Bronchial epithelial cell (primary cell): ENCODE results near the gene CEBPE. TPM values are rescaled to one million over a fixed set of nuclear protein-coding genes. Genes with fewer than 3 reads are reported as not detected.
A peak's percentile ranks its signal among the peaks of the same experiment; 100 is the strongest.

Experiments
- DNase-seq: peaks from one replicate; pipeline ENCODE4 v3.0.0-alpha.2; 2010; ENCODE audit warnings: low read depth
- FAIRE-seq: peaks from 2 replicates; lab custom pipeline; 2011; peaks lifted over from hg19 to GRCh38; lab: Jason Lieb, UNC
- H3K27me3 ChIP-seq: 2 replicates; pipeline ENCODE4 v1.5.1; 2011; ENCODE audit warnings: low read length; ENCODE audit not compliant: control insufficient read depth, insufficient read depth
- H3K36me3 ChIP-seq: 2 replicates; pipeline ENCODE4 v1.5.1; 2011; ENCODE audit warnings: low read length; ENCODE audit not compliant: control insufficient read depth, insufficient read depth
- H3K4me3 ChIP-seq: 2 replicates; pipeline ENCODE4 v1.5.1; 2011; ENCODE audit warnings: mild to moderate bottlenecking, low read depth, low read length, control low read depth
- total RNA-seq: library from RNA; depleted of rRNA; stranded (reverse); fragments of >200 nt; gene quantifications from 2 replicates; pipeline ENCODE4 v1.2.1, GENCODE V29; 2014
- TF ChIP-seq, protein P1 (sequence below): IDR thresholded peaks from 2 replicates; pipeline ENCODE4 v1.5.1; 2011; ENCODE audit warnings: mild to moderate bottlenecking, moderate library complexity, low read length, control low read depth, inconsistent platforms; ENCODE audit not compliant: insufficient read depth, severe bottlenecking

The CEBPE gene
- total RNA-seq, 1 donor from 2014 or later, result not detected

DNA sequence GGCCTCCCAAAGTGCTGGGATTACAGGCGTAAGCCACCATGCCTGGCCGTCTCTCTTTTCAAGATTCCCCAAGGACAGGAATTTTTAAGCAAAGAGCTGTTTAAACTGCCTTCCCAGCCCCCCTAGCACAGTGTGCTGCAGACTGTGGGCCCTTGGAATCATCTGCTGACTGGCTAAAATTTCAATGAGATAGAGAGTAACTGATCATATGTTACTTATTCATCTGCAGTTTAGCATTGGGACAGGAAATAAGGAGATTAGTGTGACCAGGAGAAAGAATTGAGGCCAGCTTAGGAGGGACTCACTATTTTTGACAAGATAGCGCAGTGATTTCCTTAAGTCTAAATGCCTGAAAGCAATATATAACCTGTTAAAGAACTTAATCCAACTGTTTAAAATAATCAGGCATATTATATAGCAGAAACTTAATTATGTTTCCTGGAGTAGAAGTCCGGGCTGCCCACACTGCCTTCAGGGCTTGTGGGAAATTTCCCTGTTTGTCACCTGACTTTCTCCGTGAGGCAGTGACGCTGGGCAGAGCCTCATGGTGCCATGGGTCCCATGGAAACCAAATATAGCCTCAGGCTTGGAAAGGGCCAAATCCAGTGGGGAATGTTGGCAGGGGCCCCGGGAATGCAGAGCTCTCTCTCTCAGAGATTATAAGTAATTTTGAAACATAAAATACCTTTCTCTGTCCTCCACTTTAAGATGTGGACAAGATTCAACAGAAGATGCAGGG is 22.8 kb upstream of the CEBPE start:
- peak; percentile 55 for DNase-seq
- Histone ChIP-seq H3K36me3 (peaks cover 1% of the 10 kb centered on the region), H3K4me3 (no peak overlapping the region), H3K27me3 (no peaks in the 10 kb centered on the region)
- no peak for FAIRE-seq
- TF ChIP-seq, protein P1, sequence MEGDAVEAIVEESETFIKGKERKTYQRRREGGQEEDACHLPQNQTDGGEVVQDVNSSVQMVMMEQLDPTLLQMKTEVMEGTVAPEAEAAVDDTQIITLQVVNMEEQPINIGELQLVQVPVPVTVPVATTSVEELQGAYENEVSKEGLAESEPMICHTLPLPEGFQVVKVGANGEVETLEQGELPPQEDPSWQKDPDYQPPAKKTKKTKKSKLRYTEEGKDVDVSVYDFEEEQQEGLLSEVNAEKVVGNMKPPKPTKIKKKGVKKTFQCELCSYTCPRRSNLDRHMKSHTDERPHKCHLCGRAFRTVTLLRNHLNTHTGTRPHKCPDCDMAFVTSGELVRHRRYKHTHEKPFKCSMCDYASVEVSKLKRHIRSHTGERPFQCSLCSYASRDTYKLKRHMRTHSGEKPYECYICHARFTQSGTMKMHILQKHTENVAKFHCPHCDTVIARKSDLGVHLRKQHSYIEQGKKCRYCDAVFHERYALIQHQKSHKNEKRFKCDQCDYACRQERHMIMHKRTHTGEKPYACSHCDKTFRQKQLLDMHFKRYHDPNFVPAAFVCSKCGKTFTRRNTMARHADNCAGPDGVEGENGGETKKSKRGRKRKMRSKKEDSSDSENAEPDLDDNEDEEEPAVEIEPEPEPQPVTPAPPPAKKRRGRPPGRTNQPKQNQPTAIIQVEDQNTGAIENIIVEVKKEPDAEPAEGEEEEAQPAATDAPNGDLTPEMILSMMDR, result no peak

DNA sequence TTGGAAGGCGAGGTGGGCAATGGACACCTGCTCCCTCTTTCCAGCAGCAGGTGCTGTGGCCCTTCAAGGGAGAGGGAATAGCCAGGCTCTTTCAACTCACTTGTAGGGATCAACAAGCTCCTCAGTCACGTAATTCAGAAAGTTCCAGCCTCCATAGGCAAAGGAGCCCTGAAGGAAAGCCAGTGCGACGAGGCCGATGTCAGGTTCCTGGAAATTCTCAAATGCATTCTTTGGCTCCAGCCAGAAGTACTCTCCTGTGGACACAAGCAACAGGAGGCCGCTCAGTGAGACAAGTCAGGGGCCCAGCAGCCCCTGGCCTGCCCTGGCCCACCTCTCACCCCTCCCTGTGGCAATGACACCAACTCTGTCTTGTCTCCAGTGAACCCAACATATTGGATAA is 21.3 kb upstream of the CEBPE start:
- peaks cover 3% of the 10 kb centered on the region for H3K36me3 ChIP-seq
- DNase-seq, result no peak
- no peaks in the 10 kb centered on the region for H3K27me3 ChIP-seq
- no peak for FAIRE-seq
- H3K4me3 ChIP-seq, result no peak overlapping the region
- TF ChIP-seq, protein P1, result no peak

DNA sequence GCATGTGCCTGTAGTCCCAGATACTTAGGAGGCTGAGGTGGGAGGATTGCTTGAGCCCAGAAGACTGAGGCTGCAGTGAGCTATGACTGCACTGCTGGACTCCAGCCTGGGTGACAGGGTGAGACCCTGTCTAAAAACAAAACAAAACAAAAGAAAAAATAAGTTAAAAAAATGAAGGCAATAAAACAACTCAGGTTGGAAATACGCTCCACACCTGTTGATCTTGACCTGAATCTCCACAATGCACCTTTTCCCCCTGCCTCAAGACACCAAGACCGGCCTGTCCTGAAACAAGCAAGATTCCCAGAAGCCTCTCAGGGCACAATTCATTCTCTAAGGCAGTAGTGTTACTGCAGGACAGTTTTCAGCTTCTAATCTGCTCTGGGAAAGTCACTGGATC is 20.8 kb upstream of the CEBPE start:
- no peak for FAIRE-seq
- TF ChIP-seq, protein P1, result no peak
- DNase-seq, result no peak
- Histone ChIP-seq H3K27me3 (no peaks in the 10 kb centered on the region), H3K36me3 (peaks cover 3% of the 10 kb centered on the region), H3K4me3 (no peak overlapping the region)

DNA sequence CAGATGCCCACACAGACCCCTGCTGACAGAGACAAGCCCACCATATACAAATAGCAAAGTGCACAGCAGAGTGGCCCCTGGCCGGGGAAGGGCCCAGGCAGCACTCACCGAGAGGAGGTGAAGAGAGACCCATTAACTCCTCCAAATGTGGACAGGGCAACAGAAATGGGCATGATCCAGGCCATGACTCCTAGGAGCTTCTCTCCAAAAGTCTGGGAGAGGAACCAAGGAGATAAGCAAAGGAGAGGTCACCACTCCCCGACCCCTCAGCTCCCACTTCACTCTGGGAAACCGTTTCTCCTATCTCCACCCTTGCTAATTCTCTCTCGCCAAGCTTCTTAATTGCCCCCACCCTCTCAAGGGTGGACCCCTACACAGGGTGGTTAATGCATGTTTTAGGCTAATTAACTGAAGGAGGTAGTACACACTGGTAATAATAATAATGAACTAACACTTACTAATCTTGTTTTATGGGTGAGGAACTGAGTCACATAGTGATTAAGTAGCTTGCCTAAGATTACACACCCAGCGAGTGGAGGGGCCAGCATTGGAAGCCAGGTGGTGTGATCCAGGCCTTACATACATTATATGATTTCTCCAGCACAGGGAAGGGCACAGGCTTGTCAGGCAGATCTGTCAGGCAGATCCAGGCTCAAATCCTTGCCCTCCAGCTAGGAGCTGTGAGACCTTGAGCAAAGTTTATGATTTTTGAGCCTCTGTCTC is 18.9 kb upstream of the CEBPE start:
- Histone ChIP-seq H3K4me3 (no peak overlapping the region), H3K36me3 (peaks cover 3% of the 10 kb centered on the region), H3K27me3 (no peaks in the 10 kb centered on the region)
- DNase-seq, result peak; percentile 93
- no peak for FAIRE-seq
- TF ChIP-seq, protein P1, result no peak

DNA sequence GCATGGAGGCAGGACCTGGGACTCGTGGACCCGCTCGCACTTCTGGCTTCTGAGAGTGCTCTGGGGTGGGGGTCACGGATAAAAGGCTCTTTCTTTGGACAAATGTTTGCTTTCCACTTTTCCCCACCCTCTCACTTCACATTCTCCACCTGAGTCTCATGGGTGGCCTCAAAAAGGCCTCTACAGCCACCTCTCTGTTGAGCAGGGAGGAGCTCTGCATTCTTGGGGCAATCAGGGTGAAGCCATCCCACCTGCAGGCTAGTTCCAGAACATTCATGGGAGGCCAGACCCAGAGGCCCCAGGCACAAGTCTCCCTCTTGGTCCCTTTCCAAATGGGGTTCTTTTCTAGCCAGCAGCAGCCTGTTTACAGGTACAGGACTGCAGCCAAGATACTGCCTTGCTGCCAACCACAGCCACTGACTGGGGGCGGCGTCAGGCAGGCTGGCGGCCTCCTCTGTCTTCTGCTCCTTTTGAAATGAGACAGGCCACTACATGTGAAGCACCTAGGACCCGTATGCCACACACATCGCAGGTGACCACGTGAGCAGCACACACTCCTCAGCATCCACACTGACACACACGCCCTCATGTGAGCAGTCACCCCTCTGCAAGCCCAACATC is 18.2 kb upstream of the CEBPE start:
- peaks cover 3% of the 10 kb centered on the region for H3K36me3 ChIP-seq
- no peak overlapping the region for H3K4me3 ChIP-seq
- FAIRE-seq (no peak), DNase-seq (peak; percentile 75)
- H3K27me3 ChIP-seq, result no peaks in the 10 kb centered on the region
- TF ChIP-seq, protein P1, result peak; percentile 0
